Peyer's patch (tissue), 4 donors: ENCODE results near the gene IRAK2.

ENCODE experiments used
- CTCF ChIP-seq, 6 experiments: fragments of 450-650 bp in 4 of 6; fragments of 200-600 bp in 2 of 6; sonication (generic) in 1 of 6; IDR thresholded peaks; one replicate each; pipeline ENCODE4 v1.5.1; 2017 to 2019; ENCODE audit warnings: antibody characterized with exemption in 6 of 6, mild to moderate bottlenecking in 3 of 6, moderate library complexity in 1 of 6
- POLR2A ChIP-seq, 2 donors: fragments of 450-650 bp; IDR thresholded peaks; one replicate each; pipeline ENCODE4 v1.5.1; 2017; ENCODE audit warnings: antibody characterized with exemption in 2 of 2, mild to moderate bottlenecking in 2 of 2, moderate library complexity in 2 of 2

DNA sequence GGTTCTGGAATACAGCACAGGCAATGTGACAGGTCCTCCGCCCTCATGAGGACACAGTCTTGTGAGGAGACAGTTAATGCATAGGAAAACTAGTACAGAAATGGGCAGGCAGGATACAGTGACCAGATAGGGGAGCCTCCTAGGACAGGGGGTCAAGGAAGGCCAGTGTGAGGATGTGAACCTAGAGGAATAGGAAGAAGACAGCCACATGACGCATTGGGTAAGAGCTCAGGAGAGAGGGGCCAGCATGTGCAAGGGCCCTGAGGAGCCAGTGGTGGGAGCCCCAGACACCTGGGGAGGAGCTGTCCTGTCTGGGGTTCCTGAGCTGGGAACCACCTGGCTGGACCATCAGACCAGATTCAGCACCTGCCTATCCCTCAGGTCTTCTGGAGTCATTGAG lies 15.6 kb downstream of the IRAK2 start:
- TF ChIP-seq POLR2A (IDR thresholded peaks at IDR 0.05) (no peak), CTCF (IDR thresholded peaks at IDR 0.05) (no peak)
